ENCODE measurements around the gene PCYOX1L.

- no peak for TF ChIP-seq CTCF (IDR thresholded peaks at IDR 0.05; ENCODE audit: poor library complexity, severe bottlenecking)
- TF ChIP-seq TAF1 (IDR thresholded peaks at IDR 0.05; ENCODE audit: low read depth): no peak
- no peak for TF ChIP-seq POLR2AphosphoS5 (IDR thresholded peaks at IDR 0.05)
- TF ChIP-seq REST (IDR thresholded peaks at IDR 0.05; ENCODE audit: borderline replicate concordance): no peak
- no peak for TF ChIP-seq EZH2 (IDR thresholded peaks at IDR 0.05; ENCODE audit: borderline replicate concordance, insufficient read depth, low read length, poor library complexity, severe bottlenecking)
- TF ChIP-seq EP300 (conservative IDR thresholded peaks at IDR 0.05; ENCODE audit: poor library complexity, severe bottlenecking): no peak
These were observed 48.5 kb upstream of the PCYOX1L start for GRCh38 chr5:149309354-149309753.

Measured in neural cell (in vitro differentiated cells).